ENCODE results near the gene CUX1.

- TF ChIP-seq, protein P1, sequence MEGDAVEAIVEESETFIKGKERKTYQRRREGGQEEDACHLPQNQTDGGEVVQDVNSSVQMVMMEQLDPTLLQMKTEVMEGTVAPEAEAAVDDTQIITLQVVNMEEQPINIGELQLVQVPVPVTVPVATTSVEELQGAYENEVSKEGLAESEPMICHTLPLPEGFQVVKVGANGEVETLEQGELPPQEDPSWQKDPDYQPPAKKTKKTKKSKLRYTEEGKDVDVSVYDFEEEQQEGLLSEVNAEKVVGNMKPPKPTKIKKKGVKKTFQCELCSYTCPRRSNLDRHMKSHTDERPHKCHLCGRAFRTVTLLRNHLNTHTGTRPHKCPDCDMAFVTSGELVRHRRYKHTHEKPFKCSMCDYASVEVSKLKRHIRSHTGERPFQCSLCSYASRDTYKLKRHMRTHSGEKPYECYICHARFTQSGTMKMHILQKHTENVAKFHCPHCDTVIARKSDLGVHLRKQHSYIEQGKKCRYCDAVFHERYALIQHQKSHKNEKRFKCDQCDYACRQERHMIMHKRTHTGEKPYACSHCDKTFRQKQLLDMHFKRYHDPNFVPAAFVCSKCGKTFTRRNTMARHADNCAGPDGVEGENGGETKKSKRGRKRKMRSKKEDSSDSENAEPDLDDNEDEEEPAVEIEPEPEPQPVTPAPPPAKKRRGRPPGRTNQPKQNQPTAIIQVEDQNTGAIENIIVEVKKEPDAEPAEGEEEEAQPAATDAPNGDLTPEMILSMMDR (tag by site-specific recombination; IDR thresholded peaks at IDR 0.05): no peak
- TF ChIP-seq, protein P2, sequence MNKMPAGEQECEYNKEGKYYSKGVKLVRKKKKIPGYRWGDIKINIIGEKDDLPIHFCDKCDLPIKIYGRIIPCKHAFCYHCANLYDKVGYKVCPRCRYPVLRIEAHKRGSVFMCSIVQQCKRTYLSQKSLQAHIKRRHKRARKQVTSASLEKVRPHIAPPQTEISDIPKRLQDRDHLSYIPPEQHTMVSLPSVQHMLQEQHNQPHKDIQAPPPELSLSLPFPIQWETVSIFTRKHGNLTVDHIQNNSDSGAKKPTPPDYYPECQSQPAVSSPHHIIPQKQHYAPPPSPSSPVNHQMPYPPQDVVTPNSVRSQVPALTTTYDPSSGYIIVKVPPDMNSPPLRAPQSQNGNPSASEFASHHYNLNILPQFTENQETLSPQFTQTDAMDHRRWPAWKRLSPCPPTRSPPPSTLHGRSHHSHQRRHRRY (tag by site-specific recombination; IDR thresholded peaks at IDR 0.05): no peak
- TF ChIP-seq ZNF837 (tag by site-specific recombination; IDR thresholded peaks at IDR 0.05) (no peak), ZNF624 (tag by site-specific recombination; IDR thresholded peaks at IDR 0.05) (no peak)
Observed at GRCh38 chr7:102115181-102115580, 297.8 kb downstream of the CUX1 start.
